HEK293T (cell line): ENCODE data around the gene RBM4B.
"Not testable (repeated sequence)": the region's sequence is repeated elsewhere in the genome, so short reads cannot be mapped to it uniquely, and the experiment has no call there.

ENCODE experiments used
- CTCF ChIA-PET: fragments of 350-600 bp; formaldehyde crosslinking; extraction: SDS; loops from one replicate; lab custom pipeline; 2021; ENCODE audit warnings: antibody characterized with exemption, inconsistent platforms; lab: Yijun Ruan, JAX
- POLR2A ChIA-PET: fragments of 350-600 bp; formaldehyde crosslinking; extraction: SDS; loops from one replicate; lab custom pipeline; 2020; ENCODE audit warnings: antibody characterized with exemption, inconsistent platforms; lab: Yijun Ruan, JAX
- DNase-seq: peaks from one replicate; pipeline ENCODE4 v3.0.0; 2012; ENCODE audit warnings: mixed read lengths; ENCODE audit errors: extremely low spot score
- ARNT ChIP-seq: fragments of 450-650 bp; IDR thresholded peaks from 2 replicates; pipeline ENCODE4 v1.6.1; 2017; ENCODE audit warnings: mild to moderate bottlenecking
- BHLHE40 ChIP-seq: fragments of 450-650 bp; IDR thresholded peaks from 2 replicates; pipeline ENCODE4 v1.6.1; 2016; ENCODE audit warnings: mild to moderate bottlenecking, moderate library complexity, borderline replicate concordance
- CTBP1 ChIP-seq: fragments of 450-650 bp; IDR thresholded peaks from 2 replicates; pipeline ENCODE4 v1.6.1; 2016; ENCODE audit warnings: borderline replicate concordance
- ELF4 ChIP-seq: fragments of 450-650 bp; IDR thresholded peaks from 2 replicates; pipeline ENCODE4 v1.6.1; 2017; ENCODE audit warnings: antibody characterized with exemption
- FOXA1 ChIP-seq: fragments of 450-650 bp; IDR thresholded peaks from 2 replicates; pipeline ENCODE4 v1.6.1; 2016; ENCODE audit warnings: mild to moderate bottlenecking
- FOXK2 ChIP-seq: fragments of 450-650 bp; IDR thresholded peaks from 2 replicates; pipeline ENCODE4 v1.6.1; 2016; ENCODE audit warnings: mild to moderate bottlenecking
- FOXM1 ChIP-seq: fragments of 450-650 bp; IDR thresholded peaks from 2 replicates; pipeline ENCODE4 v1.6.1; 2017; ENCODE audit warnings: mild to moderate bottlenecking, borderline replicate concordance
- HDGF ChIP-seq: fragments of 450-650 bp; IDR thresholded peaks from 2 replicates; pipeline ENCODE4 v1.6.1; 2017; ENCODE audit warnings: antibody characterized with exemption, borderline replicate concordance
- L3MBTL2 ChIP-seq: fragments of 450-650 bp; conservative IDR thresholded peaks from 2 replicates; pipeline ENCODE4 v1.6.1; 2016; ENCODE audit warnings: mild to moderate bottlenecking
- LEF1 ChIP-seq: fragments of 450-650 bp; IDR thresholded peaks from 2 replicates; pipeline ENCODE4 v1.6.1; 2017; ENCODE audit warnings: mild to moderate bottlenecking, borderline replicate concordance
- NFRKB ChIP-seq: fragments of 450-650 bp; IDR thresholded peaks from 2 replicates; pipeline ENCODE4 v1.6.1; 2016; ENCODE audit warnings: mild to moderate bottlenecking, moderate library complexity
- PKNOX1 ChIP-seq: fragments of 450-650 bp; IDR thresholded peaks from 2 replicates; pipeline ENCODE4 v1.6.1; 2016
- SP1 ChIP-seq: fragments of 450-650 bp; IDR thresholded peaks from 2 replicates; pipeline ENCODE4 v1.6.1; 2017
- SUZ12 ChIP-seq: fragments of 450-650 bp; IDR thresholded peaks from 2 replicates; pipeline ENCODE4 v1.6.1; 2016; ENCODE audit warnings: mild to moderate bottlenecking
- TARDBP ChIP-seq: fragments of 450-650 bp; IDR thresholded peaks from 2 replicates; pipeline ENCODE4 v1.6.1; 2016
- ZNF384 ChIP-seq: fragments of 450-650 bp; IDR thresholded peaks from 2 replicates; pipeline ENCODE4 v1.6.1; 2016

RBM4B gene

DNA sequence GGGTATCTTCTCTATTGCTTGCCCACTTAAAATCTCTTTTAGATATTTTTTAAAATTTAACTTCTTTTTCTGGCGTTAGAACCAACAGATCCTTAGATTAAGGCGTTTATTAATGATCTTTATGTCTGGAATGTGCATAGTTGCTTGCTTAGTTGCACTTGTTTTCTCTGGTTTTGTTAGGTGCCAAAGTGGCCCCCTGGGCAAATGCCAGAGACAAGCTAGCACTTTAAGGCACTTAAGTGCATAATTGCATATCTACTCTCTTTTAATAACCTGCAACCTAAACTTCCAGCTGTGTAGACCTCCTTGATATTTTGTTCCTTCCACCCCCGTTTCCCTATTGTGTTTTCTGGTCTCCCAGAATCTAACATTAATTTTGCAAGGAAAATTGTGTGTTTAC lies 35.9 kb downstream of the RBM4B start:
- DNase-seq: no peak
- CTCF ChIA-PET: no interaction called here
- TF ChIP-seq ELF4: no peak
- TF ChIP-seq HDGF: no peak
- no peak for TF ChIP-seq FOXK2
- no peak for TF ChIP-seq TARDBP
- no peak for TF ChIP-seq FOXA1
- TF ChIP-seq L3MBTL2: no peak
- TF ChIP-seq FOXM1: no peak
- no peak for TF ChIP-seq LEF1
- no peak for TF ChIP-seq SUZ12
- TF ChIP-seq ZNF384: no peak
- TF ChIP-seq ARNT: no peak
- TF ChIP-seq SP1: no peak
- TF ChIP-seq CTBP1: no peak
- TF ChIP-seq PKNOX1: no peak
- POLR2A ChIA-PET: no interaction called here

DNA sequence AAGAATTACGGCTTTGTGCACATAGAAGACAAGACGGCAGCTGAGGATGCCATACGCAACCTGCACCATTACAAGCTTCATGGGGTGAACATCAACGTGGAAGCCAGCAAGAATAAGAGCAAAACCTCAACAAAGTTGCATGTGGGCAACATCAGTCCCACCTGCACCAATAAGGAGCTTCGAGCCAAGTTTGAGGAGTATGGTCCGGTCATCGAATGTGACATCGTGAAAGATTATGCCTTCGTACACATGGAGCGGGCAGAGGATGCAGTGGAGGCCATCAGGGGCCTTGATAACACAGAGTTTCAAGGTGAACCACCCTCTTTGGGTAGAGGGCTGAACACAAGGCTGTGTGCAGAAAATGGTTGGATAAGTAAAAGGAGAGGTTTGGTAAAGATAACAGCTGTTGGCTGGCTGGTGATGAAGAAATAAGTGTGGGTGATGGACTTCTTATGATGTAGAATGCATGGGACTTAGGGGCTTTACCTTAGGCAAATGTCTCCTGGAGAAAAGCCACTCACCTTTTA lies 37.8 kb downstream of the RBM4B start:
- ChIA-PET CTCF (interaction anchor here (0.6 kb wide), 1 partner anchor 13 kb away, joined by 6 read pairs; no protein-coding TSS in a partner anchor), POLR2A (interaction anchor here (2.3 to 7.5 kb wide), 4 partner anchors 8 to 47 kb away, joined by 20 to 84 read pairs (median 23); partner anchors contain the start of genes CCDC87, CCS, RBM14 and RBM4B)

DNA sequence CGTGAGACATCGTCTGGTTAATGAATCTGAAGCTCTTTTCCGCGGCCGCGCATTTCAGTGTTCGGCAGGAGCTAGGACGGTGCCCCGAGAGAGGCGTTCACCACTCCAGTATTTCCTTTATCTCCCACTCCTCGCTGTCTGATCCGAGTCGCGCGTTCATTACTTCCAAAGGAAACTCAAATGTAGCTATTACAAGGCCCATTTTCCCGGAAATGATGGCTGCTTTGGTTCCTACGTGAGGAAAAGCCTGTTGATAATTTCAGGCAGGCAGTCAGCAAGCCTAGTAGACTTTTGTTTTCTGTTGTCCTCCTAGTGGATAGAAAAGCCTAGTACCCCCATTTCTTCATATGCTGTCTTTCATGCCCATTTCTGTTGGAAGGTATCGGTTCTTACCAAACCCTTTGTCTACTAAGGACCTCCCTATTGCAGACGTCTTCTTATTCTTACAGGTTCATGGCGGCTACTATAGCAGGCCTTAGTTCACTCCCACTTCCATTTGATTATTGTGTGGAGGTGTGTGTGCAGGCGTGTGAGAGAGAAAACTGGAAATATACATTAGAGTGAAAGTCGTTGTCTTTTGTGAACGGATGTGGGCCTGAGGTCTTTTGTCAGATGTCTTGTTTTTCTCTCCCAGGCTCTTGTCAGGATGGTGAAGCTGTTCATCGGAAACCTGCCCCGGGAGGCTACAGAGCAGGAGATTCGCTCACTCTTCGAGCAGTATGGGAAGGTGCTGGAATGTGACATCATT lies 38.4 kb downstream of the RBM4B start:
- POLR2A ChIA-PET: interaction anchor here (0.9 to 7.5 kb wide), 12 partner anchors 9 to 253 kb away, joined by 3 to 84 read pairs (median 12); partner anchors contain the start of genes CCDC87, CCS, CTSF and RBM14
- CTCF ChIA-PET: interaction anchor here (1.1 kb wide), 1 partner anchor 22 kb away, joined by 3 read pairs; no protein-coding TSS in a partner anchor
- DNase-seq: no peak
- no peak for TF ChIP-seq ZNF384
- no peak for TF ChIP-seq LEF1
- no peak for TF ChIP-seq PKNOX1
- no peak for TF ChIP-seq SP1
- TF ChIP-seq HDGF: no peak
- TF ChIP-seq ARNT: no peak
- no peak for TF ChIP-seq CTBP1
- no peak for TF ChIP-seq NFRKB
- TF ChIP-seq BHLHE40: no peak
- TF ChIP-seq ELF4: no peak
- TF ChIP-seq FOXM1: no peak
- no peak for TF ChIP-seq L3MBTL2
- TF ChIP-seq FOXA1: no peak

More for the DNA sequence above, 37.8 kb downstream of the RBM4B start:
- not testable (repeated sequence) for DNase-seq

DNA sequence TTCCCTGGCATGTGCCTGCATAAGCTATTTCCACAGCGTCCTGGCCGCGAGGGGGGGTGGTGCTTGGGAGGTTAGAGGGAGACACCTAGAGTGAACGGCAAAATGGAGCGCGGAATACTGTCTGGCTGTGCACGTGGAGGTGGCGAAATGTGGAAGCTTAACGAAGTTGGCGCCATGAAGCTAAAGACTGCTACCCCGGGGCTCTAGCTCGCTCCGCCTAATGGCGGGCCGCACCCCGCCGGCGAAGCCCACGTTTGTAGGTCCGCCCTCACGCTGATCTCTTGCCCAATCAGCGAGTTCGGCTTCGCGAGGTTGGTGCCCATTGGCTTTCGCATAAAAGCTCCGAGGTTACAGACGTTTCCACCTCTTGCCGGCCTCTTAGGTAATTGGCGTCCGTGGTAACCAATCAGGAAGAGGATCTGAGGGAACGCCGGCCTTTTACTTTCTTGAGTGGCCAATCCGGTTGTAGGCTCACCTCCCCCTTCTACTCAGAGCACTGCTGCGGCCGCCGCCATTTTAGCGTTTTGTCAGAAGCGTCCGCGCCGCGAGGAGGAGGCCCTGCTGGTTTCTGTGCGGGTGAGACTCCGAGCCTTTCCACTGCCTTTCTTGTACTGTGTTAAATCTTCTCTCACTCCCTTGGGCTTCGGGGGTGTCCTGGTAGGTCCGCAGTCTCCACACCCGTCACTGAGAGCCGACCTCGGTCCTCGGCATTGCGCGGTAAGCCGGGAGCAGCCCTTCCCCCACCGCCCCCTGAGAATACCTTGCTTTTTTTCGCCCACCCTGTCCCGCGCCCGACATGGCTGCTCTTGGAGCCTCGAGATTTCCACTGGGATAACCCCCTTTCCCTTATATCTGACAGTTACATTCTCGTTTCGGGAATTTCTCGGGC lies 39.3 kb downstream of the RBM4B start, which contains the start of gene RBM4:
RBM4 (plus strand) TSS at position 527 of the 889 bp plus-strand sequence. CDS start 1,009 bp downstream, outside the sequence.
- peak; percentile 97 for DNase-seq
- ChIA-PET CTCF (interaction anchor here (0.7 to 1.3 kb wide), 4 partner anchors 11 to 46 kb away, joined by 3 to 5 read pairs (median 4); partner anchors contain the start of genes CCDC87 and RBM4B), POLR2A (interaction anchor here (0.7 to 7.5 kb wide), 23 partner anchors 9 to 417 kb away, joined by 3 to 84 read pairs (median 5); partner anchors contain the start of genes CCDC87, CCS, CTSF and RBM14)
- TF ChIP-seq PKNOX1 (peak; percentile 99), ELF4 (peak; percentile 24; the same call in 1 of the 2 replicates), L3MBTL2 (peak; percentile 94), FOXA1 (no peak), NFRKB (0 out of 2 replicates have a peak, but pooled peaks have one; percentile 48)

DNA sequence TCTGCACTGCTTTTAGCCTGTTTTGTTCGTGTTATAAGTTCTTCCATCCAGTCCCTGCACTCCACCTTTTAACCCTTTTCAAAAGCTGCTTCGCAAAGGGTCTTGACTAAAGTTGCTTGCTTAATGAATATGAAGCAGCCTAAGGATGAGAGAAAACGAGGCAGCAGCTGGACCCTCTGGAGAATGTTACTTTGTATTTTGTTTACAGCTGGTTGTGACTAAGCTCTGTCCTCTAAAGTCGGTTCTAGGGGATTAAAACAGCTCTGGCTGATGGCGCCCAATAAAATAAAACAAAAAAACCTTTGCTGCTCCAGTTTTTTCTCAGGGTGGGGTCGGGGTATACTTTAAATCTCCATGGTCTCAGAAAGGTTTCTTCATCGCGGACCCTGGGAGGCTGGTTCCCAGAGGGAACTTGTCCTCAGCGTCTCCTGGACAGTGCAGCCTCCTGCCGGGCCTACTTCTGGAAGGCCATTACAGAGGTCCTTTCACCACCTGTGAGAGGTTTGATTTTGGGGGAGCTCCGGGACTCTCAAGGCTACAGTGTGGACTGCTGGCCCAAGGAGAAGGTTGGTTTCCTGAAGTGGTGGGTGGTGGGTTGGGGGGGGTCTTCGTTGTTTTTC lies 40.0 kb downstream of the RBM4B start:
- DNase-seq: peak; percentile 22
- ChIA-PET CTCF (interaction anchor here (0.7 to 1.3 kb wide), 3 partner anchors 10 to 45 kb away, joined by 3 to 5 read pairs (median 4); partner anchors contain the start of genes CCDC87 and RBM4B), POLR2A (interaction anchor here (0.8 to 7.5 kb wide), 21 partner anchors 9 to 418 kb away, joined by 3 to 84 read pairs (median 5); partner anchors contain the start of genes CCDC87, CCS, CTSF and RBM14)
- TF ChIP-seq NFRKB (no peak), BHLHE40 (no peak), SP1 (no peak), FOXM1 (no peak), ELF4 (no peak), CTBP1 (no peak), FOXA1 (no peak), ZNF384 (no peak), SUZ12 (no peak), FOXK2 (no peak), LEF1 (no peak), HDGF (no peak)
